ENCODE measurements around the gene COX15. TPM values are rescaled to one million over a fixed set of nuclear protein-coding genes. Genes with fewer than 3 reads are reported as not detected.

The COX15 gene
- total RNA-seq (2022; extraction: Qiagen RNA extraction), result 27.0 to 35.5 TPM (median 30.3 TPM) in 5 replicates

GRCh38 chr10:99732033-99732842 lies at the start of gene COX15, which contains the start of gene CUTC:
Gene COX15, minus strand, starts transcription at chr10:99732127. Its CDS starts 78 bp downstream, at chr10:99732049.
Gene CUTC, plus strand, starts transcription at chr10:99732234. Its CDS starts 115 bp downstream, at chr10:99732349.

Other genes with a start within 250 kb of the COX15 start
- gene NKX2-3, start 199.2 kb downstream of the COX15 start, total RNA-seq (2022; extraction: Qiagen RNA extraction), result 0.05 TPM in 1 of 5 replicates, not detected in the others
- 23.7 to 28.4 TPM (median 24.9 TPM) in 5 replicates for gene SLC25A28, start 111.7 kb downstream of the COX15 start, total RNA-seq (2022; extraction: Qiagen RNA extraction)
- gene ENTPD7, start 72.6 kb downstream of the COX15 start, total RNA-seq (2022; extraction: Qiagen RNA extraction), result 7.9 to 13.8 TPM (median 9.4 TPM) in 5 replicates
- 31.5 to 38.0 TPM (median 32.6 TPM) in 5 replicates for gene CUTC, start 107 bp upstream of the COX15 start, total RNA-seq (2022; extraction: Qiagen RNA extraction)
- 111 to 137 TPM (median 117 TPM) in 5 replicates for gene ABCC2, start 50.5 kb upstream of the COX15 start, total RNA-seq (2022; extraction: Qiagen RNA extraction)

All from A549 treated with Hydrocortisone at 1 μM for 4 hours (cell line).